Osteocyte (in vitro differentiated cells): Measurements from ENCODE around the gene RNU7-1. TPM values are rescaled to one million over a fixed set of nuclear protein-coding genes. Genes with fewer than 3 reads are reported as not detected.

Experiments used
- DNase-seq: peaks from one replicate; pipeline ENCODE4 v3.0.0; 2021; ENCODE audit warnings: mixed read lengths; ENCODE audit not compliant: unreplicated experiment; ENCODE audit errors: extremely low spot score
- H3K27ac Mint-ChIP-seq: one replicate; pipeline ENCODE4 v1.8.0; 2021; ENCODE audit warnings: mild to moderate bottlenecking, mixed read lengths; ENCODE audit not compliant: unreplicated experiment
- H3K27me3 Mint-ChIP-seq: one replicate; pipeline ENCODE4 v1.8.0; 2021; ENCODE audit warnings: mixed read lengths; ENCODE audit not compliant: unreplicated experiment
- H3K36me3 Mint-ChIP-seq: one replicate; pipeline ENCODE4 v1.8.0; 2021; ENCODE audit warnings: mixed read lengths; ENCODE audit not compliant: unreplicated experiment
- H3K4me1 Mint-ChIP-seq: one replicate; pipeline ENCODE4 v1.8.0; 2021; ENCODE audit warnings: mixed read lengths; ENCODE audit not compliant: unreplicated experiment
- H3K4me3 Mint-ChIP-seq: one replicate; pipeline ENCODE4 v1.8.0; 2021; ENCODE audit warnings: mild to moderate bottlenecking, moderate library complexity, mixed read lengths; ENCODE audit not compliant: unreplicated experiment
- H3K9me3 Mint-ChIP-seq: one replicate; pipeline ENCODE4 v1.8.0; 2021; ENCODE audit warnings: mixed read lengths; ENCODE audit not compliant: unreplicated experiment
- CTCF ChIP-seq: fragments of 200-600 bp; sonication (generic); IDR thresholded peaks from 2 replicates; pipeline ENCODE4 v1.5.0; 2021; ENCODE audit warnings: antibody characterized with exemption, mild to moderate bottlenecking, moderate library complexity
- total RNA-seq: library from RNA; stranded (reverse); gene quantifications from 2 replicates; pipeline ENCODE4 v1.2.1, GENCODE V29; 2021

The RNU7-1 gene
- total RNA-seq, 1 donor from 2014 or later = not detected

- Mint-ChIP-seq H3K9me3 (no peaks in the 10 kb centered on the region), H3K4me1 (peaks cover 55% of the 10 kb centered on the region), H3K27ac (peak overlapping the region; percentile 99)
Measured at GRCh38 chr12:6925540-6926279, 17.9 kb upstream of the RNU7-1 start.

GRCh38 chr12:6927379-6928021, 16.1 kb upstream of the RNU7-1 start, which contains the start of gene ATN1:
TSS of gene ATN1 (plus strand) at chr12:6927959. CDS start at chr12:6934002, 6,043 bp downstream.
- peaks cover 3% of the 10 kb centered on the region for H3K36me3 Mint-ChIP-seq
- peak; percentile 91 for DNase-seq
- peaks cover 68% of the 10 kb centered on the region for H3K4me1 Mint-ChIP-seq
- no peak for TF ChIP-seq CTCF
- H3K4me3 Mint-ChIP-seq = peak within 1 kb of the TSS; percentile 90
- no peaks in the 10 kb centered on the region for H3K9me3 Mint-ChIP-seq
- H3K27me3 Mint-ChIP-seq = no peaks in the 10 kb centered on the region
- H3K27ac Mint-ChIP-seq = peak within 1 kb of the TSS; percentile 99

More at GRCh38 chr12:6925540-6926279, 17.9 kb upstream of the RNU7-1 start:
- H3K4me3 Mint-ChIP-seq = peak overlapping the region; percentile 86
- DNase-seq = no peak
- no peak for TF ChIP-seq CTCF
- H3K36me3 Mint-ChIP-seq = no peaks in the 10 kb centered on the region
- no peaks in the 10 kb centered on the region for H3K27me3 Mint-ChIP-seq

- DNase-seq = no peak
- peaks cover 72% of the 10 kb centered on the region for H3K4me1 Mint-ChIP-seq
- peaks cover 3% of the 10 kb centered on the region for H3K36me3 Mint-ChIP-seq
- H3K4me3 Mint-ChIP-seq = peak overlapping the region; percentile 90
- H3K27me3 Mint-ChIP-seq = no peaks in the 10 kb centered on the region
- peak overlapping the region; percentile 89 for H3K27ac Mint-ChIP-seq
- TF ChIP-seq CTCF = no peak
- no peaks in the 10 kb centered on the region for H3K9me3 Mint-ChIP-seq
Measured at GRCh38 chr12:6928022-6928702, 15.5 kb upstream of the RNU7-1 start.

GRCh38 chr12:6928703-6929407, 14.8 kb upstream of the RNU7-1 start:
- Mint-ChIP-seq H3K4me1 (peaks cover 76% of the 10 kb centered on the region), H3K9me3 (no peaks in the 10 kb centered on the region), H3K4me3 (peak overlapping the region; percentile 90), H3K27ac (peak overlapping the region; percentile 89), H3K36me3 (peaks cover 9% of the 10 kb centered on the region), H3K27me3 (no peaks in the 10 kb centered on the region)
- no peak for TF ChIP-seq CTCF
- no peak for DNase-seq
